GM18868 (cell line): Measurements from ENCODE around the gene PLEKHA7.
"Not testable (repeated sequence)": the region's sequence is repeated elsewhere in the genome, so short reads cannot be mapped to it uniquely, and the experiment has no call there.

Experiments used
- ATAC-seq: cut with Tn5 transposase; IDR thresholded peaks from one replicate; pipeline ENCODE4 v1.9.1; 2021; ENCODE audit warnings: mild to moderate bottlenecking, moderate library complexity; ENCODE audit not compliant: unreplicated experiment

The PLEKHA7 gene

DNA sequence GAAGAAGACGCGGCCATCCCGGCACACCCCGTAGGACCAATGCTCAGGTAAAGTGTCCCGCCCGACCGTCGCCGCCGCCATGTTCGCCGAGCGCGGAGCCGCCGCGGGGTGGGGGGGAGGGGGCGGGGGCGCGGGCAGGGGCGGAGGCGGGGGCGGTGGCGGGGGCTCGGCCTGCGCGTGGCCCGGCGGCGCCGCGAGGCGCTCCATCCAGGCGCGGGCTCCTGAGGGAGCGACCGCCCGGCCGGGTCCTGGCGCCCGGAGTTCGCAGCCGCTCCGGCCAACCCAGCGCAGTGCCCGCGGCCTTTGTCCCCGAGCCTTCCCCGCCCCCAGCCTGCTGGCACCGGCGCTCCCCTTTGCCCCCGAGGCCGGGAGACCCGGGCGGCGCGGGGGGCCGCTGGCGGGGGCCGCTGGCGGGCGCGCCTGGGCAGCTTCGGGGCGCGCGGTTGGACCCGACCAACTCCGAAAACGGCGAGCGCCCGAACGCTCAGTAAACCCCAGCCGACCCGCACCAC is at the start of gene PLEKHA7:
TSS of gene PLEKHA7 (minus strand) at position 94 of the 512 bp plus-strand sequence. CDS start at position 81, 13 bp downstream.
- peak; percentile 28 for ATAC-seq

DNA sequence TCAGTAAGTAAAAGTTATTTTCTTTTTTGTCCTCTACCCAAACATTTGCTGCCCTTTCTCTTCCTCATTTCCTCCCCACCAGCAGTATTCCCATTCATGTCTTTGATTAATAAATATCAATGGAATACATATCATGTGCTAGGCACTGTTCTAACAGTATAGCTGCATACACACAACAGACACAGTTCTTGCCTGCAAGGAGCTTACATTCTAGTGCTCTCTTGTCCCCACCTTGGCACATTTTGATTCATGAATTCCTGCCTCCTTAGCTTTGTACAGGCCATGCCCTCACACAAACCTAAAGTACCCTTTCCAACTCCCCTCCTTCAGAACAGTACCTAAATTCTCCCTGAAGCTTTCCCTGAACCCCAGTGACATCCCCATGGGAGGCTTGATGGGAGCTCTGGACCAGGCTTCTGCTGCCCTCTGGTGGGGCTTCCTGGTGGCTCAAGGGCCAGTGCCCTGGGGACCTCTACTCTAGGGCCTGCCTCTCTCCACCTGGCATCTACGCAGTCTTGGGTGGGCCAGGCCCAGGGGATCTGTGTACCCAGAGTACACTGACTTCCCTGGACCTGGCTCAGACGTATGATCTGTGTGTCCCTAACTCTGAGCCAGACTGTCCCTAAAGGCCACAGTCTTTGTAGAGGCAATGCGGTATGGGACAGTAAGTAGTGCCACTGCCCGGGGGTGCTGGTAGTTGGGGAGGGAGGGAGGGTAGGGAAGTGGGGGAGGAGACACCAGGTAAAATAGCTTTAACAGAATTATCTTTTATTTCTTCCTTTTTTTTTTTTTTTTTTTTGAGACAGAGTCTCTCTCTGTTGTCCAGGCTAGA is 49.2 kb upstream of the PLEKHA7 start:
- ATAC-seq = peak; percentile 75

DNA sequence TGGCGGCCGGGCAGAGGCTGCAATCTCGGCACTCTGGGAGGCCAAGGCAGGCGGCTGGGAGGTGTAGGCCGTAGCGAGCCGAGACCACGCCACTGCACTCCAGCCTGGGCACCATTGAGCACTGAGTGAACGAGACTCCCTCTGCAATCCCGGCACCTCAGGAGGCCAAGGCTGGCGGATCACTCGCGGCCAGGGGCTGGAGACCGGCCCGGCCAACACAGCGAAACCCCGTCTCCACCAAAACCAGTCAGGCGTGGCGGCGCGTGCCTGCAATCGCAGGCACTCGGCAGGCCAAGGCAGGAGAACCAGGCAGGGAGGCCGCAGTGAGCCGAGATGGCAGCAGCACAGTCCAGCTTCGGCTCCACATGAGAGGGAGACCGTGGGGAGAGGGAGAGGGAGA is 36.9 kb upstream of the PLEKHA7 start:
- ATAC-seq = not testable (repeated sequence)

GRCh38 chr11:17048491-17048890 is 34.3 kb upstream of the PLEKHA7 start:
- ATAC-seq = not testable (repeated sequence)

DNA sequence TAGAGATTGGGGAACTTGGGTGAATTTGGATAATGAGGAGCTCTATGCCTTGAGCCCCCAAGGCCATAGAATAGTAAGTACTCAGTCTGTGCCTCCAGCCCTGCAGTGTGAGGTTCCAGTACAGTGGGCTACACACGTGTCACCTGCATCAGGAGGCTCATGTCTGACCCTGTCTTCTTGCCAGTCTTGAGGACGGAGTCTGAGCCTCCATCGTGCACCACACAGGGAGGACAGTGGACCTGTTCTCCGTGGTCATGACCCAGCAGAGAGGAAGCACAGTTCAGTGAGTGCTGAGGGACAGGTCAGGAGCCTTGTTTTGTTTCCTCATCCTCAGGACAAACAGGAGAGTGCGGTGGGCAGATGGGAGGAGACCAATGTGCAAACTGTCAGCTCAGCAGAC is 32.5 kb upstream of the PLEKHA7 start:
- ATAC-seq = no peak

- no peak for ATAC-seq
Observed at GRCh38 chr11:17036666-17037658, 22.7 kb upstream of the PLEKHA7 start.

DNA sequence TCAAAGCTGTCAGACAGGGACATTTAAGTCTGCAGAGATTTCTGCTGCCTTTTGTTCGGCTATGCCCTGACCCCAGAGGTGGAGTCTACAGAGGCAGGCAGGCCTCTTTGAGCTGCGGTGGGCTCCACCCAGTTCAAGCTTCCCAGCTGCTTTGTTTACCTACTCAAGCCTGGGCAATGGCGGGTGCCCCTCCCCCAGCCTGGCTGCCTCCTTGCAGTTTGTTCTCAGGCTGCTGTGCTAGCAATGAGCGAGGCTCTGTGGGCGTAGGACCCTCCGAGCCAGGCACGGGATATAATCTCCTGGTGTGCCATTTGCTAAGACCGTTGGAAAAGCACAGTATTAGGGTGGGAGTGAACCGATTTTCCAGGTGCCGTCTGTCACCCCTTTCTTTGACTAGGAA is 19.8 kb upstream of the PLEKHA7 start:
- not testable (repeated sequence) for ATAC-seq

- ATAC-seq = no peak
Observed at GRCh38 chr11:17026487-17027082, 12.4 kb upstream of the PLEKHA7 start.

- ATAC-seq = no peak
Observed at GRCh38 chr11:17024924-17025323, 10.7 kb upstream of the PLEKHA7 start.

DNA sequence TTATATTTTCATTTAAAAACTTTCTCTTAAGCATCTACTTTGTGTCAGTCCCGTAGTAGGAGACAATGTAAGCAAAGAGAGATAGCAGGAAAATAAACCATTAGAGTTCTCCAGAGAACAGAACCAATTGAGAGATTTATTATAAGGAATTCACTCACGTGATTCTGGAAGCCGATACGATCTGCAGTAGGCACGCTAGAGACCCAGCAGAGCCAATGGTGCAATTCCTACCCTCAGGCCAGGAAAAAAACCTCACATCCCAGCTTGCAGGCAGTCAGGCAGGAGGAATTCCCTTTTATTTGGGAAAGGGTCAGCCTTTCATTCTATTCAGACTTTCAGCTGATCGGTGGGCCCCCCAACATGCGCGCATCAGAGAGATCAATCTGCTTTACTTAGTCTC is 7.3 kb upstream of the PLEKHA7 start:
- ATAC-seq = no peak

DNA sequence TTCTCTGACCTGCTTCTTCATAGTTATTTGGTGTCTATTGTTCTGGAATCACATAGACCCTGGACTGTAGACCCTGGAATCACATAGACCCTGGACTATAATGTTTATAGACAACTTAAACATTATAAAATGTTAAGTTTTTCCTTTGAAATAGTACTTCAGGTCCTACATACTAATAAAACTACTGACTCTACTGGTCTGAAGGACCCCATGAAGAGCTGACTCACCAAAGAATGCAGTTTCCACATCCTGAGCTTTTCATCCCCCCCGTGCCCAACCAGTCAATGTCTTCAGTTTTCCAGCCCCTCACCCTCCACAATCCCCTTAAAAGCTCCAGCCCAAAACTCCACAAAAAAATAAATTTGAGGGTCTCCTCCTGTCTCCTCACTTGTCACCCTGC is 6.6 kb upstream of the PLEKHA7 start:
- no peak for ATAC-seq

- no peak for ATAC-seq
Observed at GRCh38 chr11:17019232-17019631, 5.0 kb upstream of the PLEKHA7 start.

DNA sequence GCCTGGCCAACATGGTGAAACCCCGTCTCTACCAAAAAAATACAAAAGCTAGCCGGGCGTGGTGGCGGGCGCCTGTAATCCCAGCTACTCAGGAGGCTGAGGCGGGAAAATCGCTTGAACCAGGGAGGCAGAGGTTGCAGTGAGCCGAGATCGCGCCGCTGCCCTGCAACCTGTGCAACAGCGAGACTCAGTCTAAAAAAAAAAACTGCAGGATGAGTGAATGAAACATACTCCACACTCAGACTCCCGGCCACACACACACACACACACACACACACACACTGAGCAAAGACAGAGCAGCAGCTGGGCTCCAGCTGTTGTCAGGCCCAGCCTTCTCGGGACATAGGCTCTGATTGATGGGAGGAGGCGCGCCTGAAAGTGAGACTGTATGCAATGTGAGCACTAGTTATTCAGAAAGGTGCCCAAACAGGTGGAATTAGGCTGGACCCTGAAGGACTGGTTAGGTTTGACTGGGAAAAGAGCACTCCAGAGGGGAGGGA is 1.5 kb upstream of the PLEKHA7 start:
- no peak for ATAC-seq

- peak; percentile 41 for ATAC-seq
Observed at GRCh38 chr11:17014833-17015626, 816 bp upstream of the PLEKHA7 start.

GRCh38 chr11:17013548-17014320 is 480 bp downstream of the PLEKHA7 start:
- peak; percentile 34 for ATAC-seq

DNA sequence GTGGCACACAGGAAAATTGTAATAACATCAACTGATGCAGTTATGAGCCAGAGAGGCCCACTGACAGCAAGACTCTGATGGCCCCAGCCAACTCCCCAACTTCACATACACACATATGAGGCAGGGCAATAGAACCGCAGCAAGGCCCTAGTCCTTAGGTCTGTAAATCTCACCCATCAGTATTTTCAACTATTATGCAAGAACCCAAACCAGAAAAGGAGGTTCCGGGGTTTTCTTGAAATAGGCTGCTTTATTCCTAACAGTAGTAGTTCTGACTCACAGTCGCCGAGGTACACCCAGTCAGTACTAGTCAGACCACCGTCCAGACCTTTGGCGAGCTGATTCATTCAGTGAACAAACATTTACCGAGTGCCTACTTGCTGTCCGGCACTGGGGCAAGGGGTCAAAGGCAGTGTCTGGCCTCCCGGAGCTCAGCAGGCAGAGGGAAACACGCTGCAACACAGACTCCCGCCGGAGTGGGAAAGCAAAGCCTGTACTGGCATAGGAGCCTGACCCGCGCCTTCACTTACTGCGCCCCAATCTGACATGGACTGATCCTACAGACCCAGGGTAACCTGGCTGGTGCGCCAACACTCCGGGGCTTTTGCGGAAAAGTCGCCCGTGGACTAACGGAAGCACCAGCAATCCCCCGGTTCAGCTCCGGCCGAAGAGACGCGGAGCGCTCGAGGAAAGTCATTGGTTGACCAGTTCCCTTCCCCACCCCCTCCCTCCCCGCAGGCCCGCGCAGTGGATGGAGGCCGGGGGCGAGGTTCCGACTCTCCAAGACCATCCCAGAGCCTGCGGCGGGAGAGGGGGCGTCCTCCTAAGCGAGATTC is 1.3 kb downstream of the PLEKHA7 start:
- no peak for ATAC-seq

GRCh38 chr11:17012179-17012578 is 2.0 kb downstream of the PLEKHA7 start:
- no peak for ATAC-seq

DNA sequence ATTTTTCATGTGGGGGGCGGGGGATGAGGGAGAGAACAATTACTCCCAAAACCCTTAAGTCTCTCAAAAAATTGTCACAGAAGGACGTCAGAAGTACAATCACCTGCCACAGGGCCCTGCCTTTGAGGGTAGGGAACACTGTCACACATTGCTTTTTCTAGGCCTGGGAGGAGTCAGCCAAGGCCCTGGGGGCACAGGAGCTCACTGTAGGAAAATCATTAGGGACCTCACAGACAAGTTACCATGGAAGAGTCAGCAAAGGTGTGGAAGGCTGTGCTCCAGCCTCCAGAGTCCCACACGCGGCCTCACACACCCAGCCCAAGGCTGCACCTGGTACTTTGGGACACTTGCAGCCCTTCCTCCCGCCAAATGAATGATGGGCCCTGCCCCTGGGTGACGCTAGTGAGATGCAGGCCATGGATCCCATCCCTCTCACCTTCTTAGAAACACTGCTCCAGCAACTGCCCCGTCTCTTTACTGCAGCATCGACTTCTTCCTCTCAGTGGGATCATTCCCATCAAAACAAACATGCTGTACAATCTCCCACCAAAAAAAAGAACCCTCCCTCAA is 3.3 kb downstream of the PLEKHA7 start:
- ATAC-seq = no peak
